AG04450 (cell line): ENCODE data around the gene SEZ6L. TPM values are rescaled to one million over a fixed set of nuclear protein-coding genes. Genes with fewer than 3 reads are reported as not detected.

Experiments
- CTCF ChIA-PET: fragments of 300-600, 350-600 bp; formaldehyde crosslinking; extraction: SDS; loops from one replicate; lab custom pipeline; 2022; ENCODE audit warnings: antibody characterized with exemption, inconsistent platforms; lab: Charles Lee
- POLR2A ChIA-PET: fragments of 350-600 bp; formaldehyde crosslinking; extraction: SDS; loops from one replicate; lab custom pipeline; 2021; ENCODE audit warnings: antibody characterized with exemption, inconsistent platforms; lab: Yijun Ruan, JAX
- DNase-seq: peaks from one replicate; pipeline ENCODE4 v3.0.0-alpha.2; 2011; ENCODE audit warnings: low read depth, low spot score
- H3K27ac ChIP-seq: one replicate; pipeline ENCODE4 v1.5.1; 2012; ENCODE audit warnings: low read depth, low read length, control low read depth
- H3K27me3 ChIP-seq: one replicate; pipeline ENCODE4 v1.6.0; 2012; ENCODE audit warnings: low read length; ENCODE audit not compliant: control insufficient read depth, insufficient read depth
- H3K4me3 ChIP-seq: 2 replicates; pipeline ENCODE4 v1.5.1; 2011; ENCODE audit warnings: mild to moderate bottlenecking, low read depth, low read length, control low read depth
- H3K9me3 ChIP-seq: 2 replicates; pipeline ENCODE4 v1.5.1; 2012; ENCODE audit warnings: low read length; ENCODE audit not compliant: control insufficient read depth, insufficient read depth
- CTCF ChIP-seq: IDR thresholded peaks from 2 replicates; pipeline ENCODE4 v1.5.1; 2011; ENCODE audit warnings: low read depth, low read length, control low read depth, inconsistent platforms
- polyA plus RNA-seq: library from polyadenylated mRNA; depleted of rRNA; stranded (reverse); fragments of >200 nt; gene quantifications from 2 replicates; pipeline ENCODE4 v1.2.3, GENCODE V29; 2011

The SEZ6L gene
- polyA plus RNA-seq, 1 experiment = not detected

DNA sequence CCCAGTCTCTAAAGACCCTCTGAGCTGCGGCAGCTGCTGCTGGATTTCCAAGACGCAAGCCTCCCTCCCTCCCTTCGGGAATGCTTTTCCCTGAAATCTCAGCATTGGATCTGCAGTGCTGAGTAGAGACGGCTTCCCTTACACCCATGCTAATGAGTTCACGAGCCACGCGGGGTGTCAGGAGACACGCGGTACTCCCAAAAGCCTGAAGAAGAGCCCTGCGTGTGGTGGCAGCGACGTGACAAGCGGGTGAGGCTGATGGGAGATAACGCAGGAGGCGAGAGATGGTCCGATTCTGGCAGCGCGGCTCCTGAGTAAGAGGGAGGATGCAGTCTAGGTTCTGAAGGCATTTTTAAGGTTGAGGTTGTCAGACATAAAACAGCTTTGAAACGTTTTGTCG is 185.4 kb downstream of the SEZ6L start:
- TF ChIP-seq CTCF = no peak
- H3K4me3 ChIP-seq = no peak overlapping the region
- H3K9me3 ChIP-seq = no peaks in the 10 kb centered on the region
- ChIA-PET POLR2A (no interaction called here), CTCF (interaction anchor here (1.9 kb wide), 1 partner anchor 12 kb away, joined by 6 read pairs; no protein-coding TSS in a partner anchor)
- no peak for DNase-seq
- H3K27ac ChIP-seq = no peak overlapping the region
- peaks cover 4% of the 10 kb centered on the region for H3K27me3 ChIP-seq

DNA sequence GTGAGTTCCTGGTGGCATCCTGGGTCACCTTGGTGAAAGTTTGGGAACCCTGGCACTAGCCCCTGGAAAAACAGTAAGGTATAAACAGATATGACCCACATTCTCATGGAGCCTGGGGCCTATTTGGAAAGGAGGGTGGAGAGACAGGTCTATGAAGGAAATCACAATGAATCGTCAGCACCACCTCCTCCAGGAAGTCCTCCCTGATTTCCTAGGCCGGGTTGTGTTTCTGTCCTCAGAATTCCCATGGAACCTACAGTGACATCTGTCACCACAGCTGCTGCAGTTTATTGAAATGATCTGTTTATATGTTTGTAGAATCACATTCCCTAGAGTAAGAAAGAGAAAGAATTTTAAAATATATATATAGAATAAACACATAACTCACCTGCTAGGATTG is 188.0 kb downstream of the SEZ6L start:
- no peak for DNase-seq
- POLR2A ChIA-PET = no interaction called here
- TF ChIP-seq CTCF = no peak
- H3K4me3 ChIP-seq = no peak overlapping the region
- CTCF ChIA-PET = interaction anchor here (1.1 kb wide), 1 partner anchor 104 kb away, joined by 6 read pairs; no protein-coding TSS in a partner anchor
- H3K27me3 ChIP-seq = peaks cover 4% of the 10 kb centered on the region
- H3K27ac ChIP-seq = no peak overlapping the region
- no peaks in the 10 kb centered on the region for H3K9me3 ChIP-seq

DNA sequence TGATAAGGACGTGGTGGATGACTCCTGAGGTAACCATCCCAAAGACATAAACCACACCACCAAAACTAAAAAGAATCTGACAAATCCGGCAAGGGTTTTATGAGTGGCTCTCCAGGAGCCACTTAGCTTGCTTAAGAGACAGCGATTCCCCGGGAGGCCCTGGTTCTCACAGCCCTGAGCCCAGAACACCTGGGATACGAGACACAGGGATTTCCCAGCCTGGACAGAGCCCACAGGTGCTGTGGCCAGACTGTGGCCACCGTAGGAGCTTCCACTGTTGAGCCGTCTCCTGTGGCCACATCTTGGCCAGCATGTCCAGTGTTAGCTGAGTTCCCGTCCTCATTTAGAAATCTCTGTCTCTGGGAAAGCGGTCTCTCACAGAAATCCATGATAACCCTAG is 188.6 kb downstream of the SEZ6L start:
- H3K27ac ChIP-seq = no peak overlapping the region
- ChIA-PET CTCF (interaction anchor here (1.1 kb wide), 1 partner anchor 103 kb away, joined by 6 read pairs; no protein-coding TSS in a partner anchor), POLR2A (no interaction called here)

GRCh38 chr22:26359156-26359555 is 189.9 kb downstream of the SEZ6L start:
- CTCF ChIA-PET = interaction anchor here (1.0 kb wide), 1 partner anchor 102 kb away, joined by 3 read pairs; no protein-coding TSS in a partner anchor
- TF ChIP-seq CTCF = no peak
- Histone ChIP-seq H3K27ac (no peak overlapping the region), H3K27me3 (peaks cover 3% of the 10 kb centered on the region), H3K9me3 (no peaks in the 10 kb centered on the region), H3K4me3 (no peak overlapping the region)
- POLR2A ChIA-PET = no interaction called here
- no peak for DNase-seq

More for the DNA sequence above, 188.6 kb downstream of the SEZ6L start:
- Histone ChIP-seq H3K4me3 (no peak overlapping the region), H3K27me3 (peaks cover 4% of the 10 kb centered on the region), H3K9me3 (no peaks in the 10 kb centered on the region)
- TF ChIP-seq CTCF = no peak
- DNase-seq = no peak

GRCh38 chr22:26360169-26360885 is 191.1 kb downstream of the SEZ6L start:
- peak overlapping the region; percentile 27 for H3K4me3 ChIP-seq
- peak; percentile 92 for TF ChIP-seq CTCF
- no peak overlapping the region for H3K27ac ChIP-seq
- ChIA-PET CTCF (interaction anchor here (0.7 to 8.1 kb wide), 6 partner anchors 9 to 898 kb away, joined by 3 to 258 read pairs (median 4); no protein-coding TSS in a partner anchor), POLR2A (no interaction called here)
- peaks cover 2% of the 10 kb centered on the region for H3K27me3 ChIP-seq
- H3K9me3 ChIP-seq = no peaks in the 10 kb centered on the region
- DNase-seq = peak; percentile 44
